GM12878 (cell line): Measurements from ENCODE around the gene ETF1. TPM values are rescaled to one million over a fixed set of nuclear protein-coding genes. Genes with fewer than 3 reads are reported as not detected.

Experiments
- E2F4 ChIP-seq: IDR thresholded peaks from 2 replicates; pipeline ENCODE4 v1.6.1; 2012; ENCODE audit warnings: low read depth, low read length, improper control_type of control experiment
- ELK1 ChIP-seq: IDR thresholded peaks from 2 replicates; pipeline ENCODE4 v1.6.1; 2012; ENCODE audit warnings: low read depth, low read length, improper control_type of control experiment
- FOXK2 ChIP-seq: fragments of 450-650 bp; IDR thresholded peaks from 2 replicates; pipeline ENCODE4 v1.6.1; 2017; ENCODE audit warnings: mild to moderate bottlenecking, moderate library complexity
- IKZF1 ChIP-seq: fragments of 450-650 bp; conservative IDR thresholded peaks from 2 replicates; pipeline ENCODE4 v1.6.1; 2017; ENCODE audit warnings: antibody characterized with exemption, mild to moderate bottlenecking
- IRF4 ChIP-seq: IDR thresholded peaks from 2 replicates; pipeline ENCODE4 v1.6.1; 2011; ENCODE audit warnings: low read depth, low read length
- KDM1A ChIP-seq: fragments of 200-600 bp; sonication (generic); IDR thresholded peaks from 2 replicates; pipeline ENCODE4 v1.6.1; 2016; ENCODE audit warnings: borderline replicate concordance
- NFYB ChIP-seq: IDR thresholded peaks from 2 replicates; pipeline ENCODE4 v1.6.1; 2011; ENCODE audit warnings: low read depth, mild to moderate bottlenecking, low read length, improper control_type of control experiment, moderate library complexity; ENCODE audit not compliant: insufficient read depth
- POLR2A ChIP-seq: IDR thresholded peaks from 2 replicates; pipeline ENCODE4 v1.6.1; 2011; ENCODE audit warnings: low read depth, mild to moderate bottlenecking, low read length
- RAD21 ChIP-seq: IDR thresholded peaks from 2 replicates; pipeline ENCODE4 v1.6.1; 2011; ENCODE audit warnings: mild to moderate bottlenecking, low read depth, low read length, moderate library complexity; ENCODE audit not compliant: insufficient read depth
- RELA ChIP-seq: fragments of 450-650 bp; IDR thresholded peaks from 2 replicates; pipeline ENCODE4 v1.8.0; 2014; ENCODE audit warnings: borderline replicate concordance; ENCODE audit not compliant: partially characterized antibody
- RELB ChIP-seq: fragments of 450-650 bp; IDR thresholded peaks from 2 replicates; pipeline ENCODE4 v1.6.1; 2017; ENCODE audit warnings: low read depth, mild to moderate bottlenecking, moderate library complexity
- SREBF2 ChIP-seq: IDR thresholded peaks from 2 replicates; pipeline ENCODE4 v1.6.1; 2012; ENCODE audit warnings: mild to moderate bottlenecking, low read length
- SRF ChIP-seq, 2 experiments: IDR thresholded peaks; 2 replicates each; pipeline ENCODE4 v1.6.1; 2011; ENCODE audit warnings: low read depth in 2 of 2, low read length in 2 of 2, mild to moderate bottlenecking in 1 of 2, moderate library complexity in 1 of 2
- STAT1 ChIP-seq: fragments of 450-650 bp; conservative IDR thresholded peaks from 2 replicates; pipeline ENCODE4 v1.6.1; 2014; ENCODE audit warnings: antibody characterized with exemption, mild to moderate bottlenecking
- SUPT20H ChIP-seq: IDR thresholded peaks from 2 replicates; pipeline ENCODE4 v1.6.1; 2011; ENCODE audit warnings: low read depth, mild to moderate bottlenecking, low read length, moderate library complexity, borderline replicate concordance; ENCODE audit not compliant: control insufficient read depth
- TCF3 ChIP-seq: IDR thresholded peaks from 2 replicates; pipeline ENCODE4 v1.6.1; 2012; ENCODE audit warnings: low read depth, mild to moderate bottlenecking, low read length, borderline replicate concordance; ENCODE audit not compliant: insufficient read depth
- ZNF207 ChIP-seq: fragments of 450-650 bp; IDR thresholded peaks from 2 replicates; pipeline ENCODE4 v1.6.1; 2014; ENCODE audit warnings: antibody characterized with exemption, mild to moderate bottlenecking, borderline replicate concordance
- ZNF592 ChIP-seq: fragments of 450-650 bp; IDR thresholded peaks from 2 replicates; pipeline ENCODE4 v1.6.1; 2017; ENCODE audit warnings: mild to moderate bottlenecking, moderate library complexity
- ZNF687 ChIP-seq: fragments of 450-650 bp; IDR thresholded peaks from 2 replicates; pipeline ENCODE4 v1.6.1; 2017; ENCODE audit warnings: mild to moderate bottlenecking, moderate library complexity
- polyA plus RNA-seq, 11 experiments: library from polyadenylated mRNA; depleted of rRNA in 4 of 11; unstranded in 6 of 11; stranded (reverse) in 5 of 11; fragments of >200 nt; fragmentation: Nextera tagmentation in 4 of 11; fragmentation: Illumina TruSeq in 1 of 11; extraction: Ambion mirVana in 4 of 11; extraction: Trizol in 1 of 11; gene quantifications; 1 replicate in 1 of 11; 2 replicates in 10 of 11; pipeline versions ENCODE4 v1.2.1 to v1.2.3, GENCODE V29; 2011 to 2016; ENCODE audit warnings: inconsistent platforms in 2 of 11, missing spikeins in 2 of 11, low read depth in 1 of 11
- total RNA-seq, 4 experiments: library from RNA; depleted of rRNA in 3 of 4; stranded (reverse); fragments of >200 nt in 3 of 4; fragmentation: Illumina TruSeq in 1 of 4; extraction: Trizol in 1 of 4; gene quantifications; 2 replicates each; pipeline versions ENCODE4 v1.2.1 to v1.2.3, GENCODE V29; 2013 to 2021

Gene ETF1
- total and polyA plus RNA-seq, 10 of the 15 experiments (the other 5 are each of a cell fraction or from before 2014, with no cell fraction given) = 29.8 to 145 (median 108) TPM

- TF ChIP-seq RELB (0 out of 2 replicates have a peak, but pooled peaks have one; percentile 21), ZNF592 (no peak), ZNF687 (no peak; the same call in 1 of the 2 replicates), E2F4 (no peak), TCF3 (no peak), NFYB (no peak), IKZF1 (peak; percentile 89), SREBF2 (no peak), SUPT20H (no peak), ZNF207 (no peak), KDM1A (no peak), SRF (IDR thresholded peaks at IDR 0.05; ENCODE audit: low read depth in 2 of 2, low read length in 2 of 2) (peak; percentile 9 to 45; a peak in 1 of 4 replicates), POLR2A (peak; percentile 80), IRF4 (no peak), RAD21 (peak; percentile 29; the same call in 1 of the 2 replicates), RELA (peak; percentile 55), FOXK2 (no peak), STAT1 (no peak), ELK1 (peak; percentile 73; the same call in 1 of the 2 replicates)
These were observed 79.0 kb downstream of the ETF1 start (continued) for GRCh38 chr5:138464008-138464387.
